H1 (cell line): ENCODE measurements around the gene AGAP1. TPM values are rescaled to one million over a fixed set of nuclear protein-coding genes. Genes with fewer than 3 reads are reported as not detected.

Source experiments
- E2F6 ChIP-seq: IDR thresholded peaks from 2 replicates; pipeline ENCODE4 v1.6.1; 2012; ENCODE audit warnings: inconsistent platforms
- POLR2A ChIP-seq, 2 experiments: IDR thresholded peaks; 1 replicate in 1 of 2; 2 replicates in 1 of 2; pipeline ENCODE4 v1.6.1; 2011; ENCODE audit warnings: low read depth in 2 of 2, low read length in 2 of 2, mild to moderate bottlenecking in 2 of 2; ENCODE audit errors: control extremely low read depth in 1 of 2
- RXRA ChIP-seq: IDR thresholded peaks from 2 replicates; pipeline ENCODE4 v1.6.1; 2011; ENCODE audit warnings: low read depth, mild to moderate bottlenecking, low read length, moderate library complexity; ENCODE audit not compliant: insufficient read depth
- SIN3A ChIP-seq, 2 experiments: IDR thresholded peaks in 1 of 2; conservative IDR thresholded peaks in 1 of 2; 2 replicates each; pipeline ENCODE4 v1.6.1; 2011 to 2012; ENCODE audit warnings: low read length in 2 of 2, improper control_type of control experiment in 1 of 2, low read depth in 1 of 2, mild to moderate bottlenecking in 1 of 2
- SP2 ChIP-seq: IDR thresholded peaks from 2 replicates; pipeline ENCODE4 v1.6.1; 2012; ENCODE audit warnings: mild to moderate bottlenecking, low read length, inconsistent platforms
- TCF12 ChIP-seq: IDR thresholded peaks from 2 replicates; pipeline ENCODE4 v1.6.1; 2011; ENCODE audit warnings: low read depth, mild to moderate bottlenecking, low read length
- YY1 ChIP-seq: IDR thresholded peaks from 2 replicates; pipeline ENCODE4 v1.6.1; 2011; ENCODE audit warnings: low read depth, mild to moderate bottlenecking, low read length
- polyA plus RNA-seq, 7 experiments: library from polyadenylated mRNA; depleted of rRNA in 3 of 7; stranded (reverse) in 5 of 7; unstranded in 2 of 7; fragments of >200 nt in 5 of 7; fragments of 200-250 nt in 2 of 7; gene quantifications; 1 replicate in 5 of 7; 2 replicates in 1 of 7; 4 replicates in 1 of 7; pipeline versions ENCODE4 v1.2.1 to v1.2.3, GENCODE V29; 2011 to 2013; ENCODE audit warnings: missing spikeins in 2 of 7, mixed read lengths in 2 of 7
- total RNA-seq: library from RNA; stranded (reverse); fragmentation: NEBNext Ultra II Directional; extraction: Animal tissue kit (Norgen Biotek cat#: 25700); gene quantifications from 2 replicates; pipeline ENCODE4 v1.2.1, GENCODE V29; 2021

Gene AGAP1
- total and polyA plus RNA-seq, 2 of the 8 experiments (the other 6 are each of a cell fraction or from before 2014, with no cell fraction given): 18.1 to 39.4 TPM

DNA sequence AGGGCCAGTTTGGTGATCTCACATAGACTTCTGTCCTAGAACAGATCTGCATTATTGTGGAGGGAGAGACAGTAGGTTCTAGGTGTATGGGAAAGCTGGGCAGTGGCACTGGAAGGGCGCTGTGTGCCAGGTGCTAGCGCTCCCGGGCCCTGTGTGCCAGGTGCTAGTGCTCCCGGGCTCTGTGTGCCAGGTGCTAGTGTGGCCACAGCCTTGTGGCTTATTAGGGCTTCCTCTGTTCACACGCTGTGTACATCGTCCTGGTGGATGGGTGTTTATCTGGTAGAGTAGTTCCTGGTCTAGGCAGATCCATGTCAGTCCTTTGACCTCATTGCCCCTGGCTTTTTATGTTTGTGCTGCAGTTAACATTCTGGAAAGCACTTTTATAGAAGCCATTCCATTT, 263.4 kb downstream of the AGAP1 start (continued):
- no peak for TF ChIP-seq E2F6
- no peak for TF ChIP-seq POLR2A (IDR thresholded peaks at IDR 0.05; ENCODE audit: control extremely low read depth in 1 of 2, low read depth in 2 of 2, low read length in 2 of 2)
- no peak for TF ChIP-seq TCF12
- no peak for TF ChIP-seq RXRA
- TF ChIP-seq SIN3A (conservative IDR thresholded peaks at IDR 0.05 in 1 of 2, IDR thresholded peaks at IDR 0.05 in 1 of 2; ENCODE audit: low read depth in 1 of 2, low read length in 2 of 2): no peak
- no peak for TF ChIP-seq SP2
- TF ChIP-seq YY1: no peak
